D721Med (cell line): Measurements from ENCODE around the gene DERA.
"Not testable (repeated sequence)": the region's sequence is repeated elsewhere in the genome, so short reads cannot be mapped to it uniquely, and the experiment has no call there.

Source experiments
- DNase-seq: peaks from one replicate; pipeline ENCODE4 v3.0.0; 2011; ENCODE audit warnings: low spot score; ENCODE audit not compliant: insufficient read length
- FAIRE-seq: peaks from 2 replicates; lab custom pipeline; 2011; peaks lifted over from hg19 to GRCh38; lab: Jason Lieb, UNC
- TF ChIP-seq, protein P1 (sequence below): IDR thresholded peaks from 2 replicates; pipeline ENCODE4 v1.5.1; 2012; ENCODE audit warnings: mild to moderate bottlenecking, control low read depth; ENCODE audit not compliant: insufficient read depth; ENCODE audit errors: missing control alignments

DERA gene

DNA sequence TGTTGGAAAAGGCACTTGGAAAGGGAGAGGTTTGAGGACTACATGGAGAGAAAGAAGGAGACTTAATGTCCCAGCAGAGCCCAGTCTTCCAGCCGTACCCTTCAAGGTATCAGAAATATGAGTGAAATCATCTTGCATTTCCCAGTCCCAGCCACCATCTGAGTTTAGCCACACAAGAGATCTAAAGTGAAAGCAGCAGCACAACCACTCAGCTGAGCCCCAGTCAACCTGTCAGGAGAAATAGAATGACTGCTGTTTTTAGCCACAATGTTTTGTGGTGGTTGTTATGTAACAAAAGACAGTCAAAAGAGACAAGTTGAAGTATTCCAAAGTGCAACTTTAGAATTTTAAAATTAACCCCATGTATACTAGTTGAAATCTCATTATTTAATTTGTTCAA is 28.0 kb downstream of the DERA start:
- TF ChIP-seq, protein P1, sequence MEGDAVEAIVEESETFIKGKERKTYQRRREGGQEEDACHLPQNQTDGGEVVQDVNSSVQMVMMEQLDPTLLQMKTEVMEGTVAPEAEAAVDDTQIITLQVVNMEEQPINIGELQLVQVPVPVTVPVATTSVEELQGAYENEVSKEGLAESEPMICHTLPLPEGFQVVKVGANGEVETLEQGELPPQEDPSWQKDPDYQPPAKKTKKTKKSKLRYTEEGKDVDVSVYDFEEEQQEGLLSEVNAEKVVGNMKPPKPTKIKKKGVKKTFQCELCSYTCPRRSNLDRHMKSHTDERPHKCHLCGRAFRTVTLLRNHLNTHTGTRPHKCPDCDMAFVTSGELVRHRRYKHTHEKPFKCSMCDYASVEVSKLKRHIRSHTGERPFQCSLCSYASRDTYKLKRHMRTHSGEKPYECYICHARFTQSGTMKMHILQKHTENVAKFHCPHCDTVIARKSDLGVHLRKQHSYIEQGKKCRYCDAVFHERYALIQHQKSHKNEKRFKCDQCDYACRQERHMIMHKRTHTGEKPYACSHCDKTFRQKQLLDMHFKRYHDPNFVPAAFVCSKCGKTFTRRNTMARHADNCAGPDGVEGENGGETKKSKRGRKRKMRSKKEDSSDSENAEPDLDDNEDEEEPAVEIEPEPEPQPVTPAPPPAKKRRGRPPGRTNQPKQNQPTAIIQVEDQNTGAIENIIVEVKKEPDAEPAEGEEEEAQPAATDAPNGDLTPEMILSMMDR = no peak
- DNase-seq = no peak
- no peak for FAIRE-seq

DNA sequence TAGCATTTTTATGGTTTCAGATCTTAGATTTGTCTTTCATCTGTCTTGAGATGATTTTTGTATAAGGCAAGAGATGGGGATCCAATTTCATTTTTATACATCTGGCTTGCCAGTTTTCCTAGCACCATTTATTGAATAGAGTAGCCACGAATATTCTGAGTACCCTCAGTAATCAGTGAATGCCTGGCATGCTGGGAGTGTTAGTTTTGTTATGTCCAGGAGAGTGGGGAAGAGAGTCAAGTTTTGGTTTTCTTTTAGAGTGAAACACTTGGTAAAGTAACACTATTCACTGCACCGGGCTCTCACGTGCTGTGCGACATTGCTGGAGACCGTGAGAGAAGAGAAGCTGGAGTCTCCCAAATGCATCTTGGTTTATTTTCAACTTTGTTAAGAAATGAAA is 31.3 kb downstream of the DERA start:
- no peak for DNase-seq
- no peak for FAIRE-seq
- TF ChIP-seq, protein P1 = no peak

DNA sequence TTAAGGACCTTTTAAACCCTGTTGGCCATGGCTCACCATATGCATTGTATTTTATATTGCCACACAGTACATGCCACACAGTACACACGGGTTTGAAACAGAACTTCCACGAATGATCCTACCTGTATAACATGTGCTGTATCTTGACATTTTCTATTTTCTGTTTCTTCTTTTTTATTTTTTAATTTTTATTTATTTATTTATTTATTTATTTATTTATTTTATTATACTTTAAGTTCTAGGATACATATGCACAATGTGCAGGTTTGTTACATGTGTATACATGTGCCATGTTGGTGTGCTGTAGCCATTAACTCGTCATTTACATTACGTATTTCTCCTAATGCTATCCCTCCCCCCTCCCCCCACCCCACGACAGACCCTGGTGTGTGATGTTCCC is 32.4 kb downstream of the DERA start:
- DNase-seq, FAIRE-seq: not testable (repeated sequence)

DNA sequence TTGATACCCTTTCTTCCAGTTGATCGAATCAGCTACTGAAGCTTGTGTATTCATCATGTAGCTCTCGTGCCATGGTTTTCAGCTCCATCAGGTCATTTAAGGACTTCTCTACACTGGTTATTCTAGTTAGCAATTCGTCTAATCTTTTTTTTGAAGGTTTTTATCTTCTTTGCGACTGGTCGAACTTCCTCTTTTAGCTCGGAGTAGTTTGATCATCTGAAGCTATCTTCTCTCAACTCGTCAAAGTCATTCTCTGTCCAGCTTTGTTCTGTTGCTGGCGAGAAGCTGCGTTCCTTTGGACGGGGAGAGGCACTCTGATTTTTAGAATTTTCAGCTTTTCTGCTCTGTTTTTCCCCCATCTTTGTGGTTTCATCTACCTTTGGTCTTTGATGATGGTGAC is 37.3 kb downstream of the DERA start:
- not testable (repeated sequence) for FAIRE-seq, DNase-seq

DNA sequence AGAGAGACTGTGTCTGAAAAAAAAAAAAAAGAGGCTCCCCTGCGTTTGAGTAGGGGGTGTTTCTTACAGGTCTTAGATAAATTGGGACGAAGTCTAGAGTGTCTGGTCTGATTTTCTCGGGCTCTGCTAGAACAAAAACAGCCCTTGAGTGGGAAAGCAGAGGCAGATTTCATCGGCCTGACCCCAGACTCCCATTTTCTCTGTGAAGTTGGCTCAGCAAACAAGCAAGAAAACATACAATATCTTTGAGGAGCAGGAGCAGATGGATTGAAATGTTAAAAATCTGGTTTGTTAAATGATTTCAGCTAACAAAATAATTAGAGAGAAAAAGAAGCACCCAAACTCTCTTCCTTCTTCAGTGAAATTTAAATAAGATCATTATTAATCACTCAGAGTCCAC is 44.1 kb downstream of the DERA start:
- no peak for DNase-seq
- no peak for FAIRE-seq
- TF ChIP-seq, protein P1 = no peak

DNA sequence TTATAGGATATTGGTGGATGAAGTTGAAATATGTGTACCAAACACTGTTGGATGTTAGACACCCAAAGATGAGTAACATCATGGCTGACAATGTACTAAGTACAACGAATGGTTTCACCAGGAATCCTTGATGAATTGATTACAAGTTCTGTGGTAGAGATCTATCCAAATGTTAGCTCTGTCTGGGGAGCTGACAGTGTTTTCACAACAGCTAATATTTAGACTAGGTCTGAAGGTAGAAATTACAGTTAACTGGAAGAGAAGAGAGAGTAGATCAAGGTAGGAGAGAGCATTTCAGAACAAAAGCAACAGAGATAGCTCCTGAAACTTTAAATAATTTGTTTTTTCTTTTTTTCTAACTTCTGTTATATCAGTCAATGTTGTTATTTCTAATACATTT is 44.9 kb downstream of the DERA start:
- no peak for DNase-seq
- FAIRE-seq = no peak
- TF ChIP-seq, protein P1 = no peak

DNA sequence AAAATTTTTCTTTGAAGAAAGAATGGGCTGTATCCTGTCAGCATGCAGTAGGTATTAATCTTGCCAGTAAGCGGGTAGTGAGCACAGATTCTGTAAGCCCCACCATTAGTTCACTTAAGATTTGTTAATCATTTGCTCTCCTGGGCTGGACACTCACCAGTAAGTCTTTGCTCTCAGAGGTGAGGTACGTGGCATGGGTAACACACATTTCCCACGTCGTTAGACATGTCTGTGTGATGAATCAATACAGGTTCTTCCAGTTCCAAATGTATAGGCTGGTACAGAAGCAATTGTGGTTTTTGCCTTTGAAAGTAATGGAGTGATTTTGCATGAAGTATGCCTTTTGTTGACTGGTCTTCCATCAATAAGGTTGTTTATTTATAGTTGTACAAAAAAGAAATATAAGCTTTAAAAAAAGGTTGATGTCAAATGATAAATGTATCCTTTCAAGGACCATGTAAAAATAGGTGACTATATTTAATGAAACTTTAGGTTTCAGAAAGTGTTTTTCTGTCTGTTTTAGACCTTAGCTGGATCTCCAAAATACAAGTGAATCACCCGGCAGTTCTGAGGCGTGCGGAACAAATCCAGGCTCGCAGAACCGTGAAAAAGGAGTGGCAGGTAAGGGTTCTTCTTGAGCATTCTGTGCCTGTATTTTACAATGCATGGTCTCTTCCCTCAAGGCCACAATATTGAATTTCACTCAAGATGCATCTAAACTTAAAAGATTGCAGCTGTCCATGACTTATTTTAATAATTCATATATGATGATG is 45.5 kb downstream of the DERA start:
- TF ChIP-seq, protein P1 = no peak
- FAIRE-seq = no peak
- DNase-seq = no peak

DNA sequence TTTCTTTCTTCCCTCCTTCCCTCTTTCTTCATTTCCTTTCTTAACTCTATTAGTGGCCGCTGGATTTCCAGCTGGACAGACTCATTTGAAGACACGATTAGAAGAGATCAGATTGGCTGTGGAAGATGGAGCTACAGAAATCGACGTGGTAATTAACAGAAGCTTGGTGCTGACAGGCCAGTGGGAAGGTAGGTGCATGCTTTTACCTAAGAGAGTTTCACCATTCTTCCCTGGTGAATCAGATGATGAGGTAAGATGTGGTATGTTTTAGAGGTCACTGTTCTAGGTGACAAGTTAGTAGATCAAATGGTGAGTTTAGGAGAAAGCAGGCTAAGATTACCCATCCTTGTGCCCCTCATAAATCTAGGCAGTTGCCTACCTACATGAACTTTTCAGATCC is 51.6 kb downstream of the DERA start:
- DNase-seq (no peak), FAIRE-seq (no peak)

More for the DNA sequence above, 51.6 kb downstream of the DERA start:
- TF ChIP-seq, protein P1 = no peak
